HuH-7 (cell line): ENCODE data around the gene PRR15L.
A peak's percentile ranks its signal among the peaks of the same experiment; 100 is the strongest.

Experiments
- DNase-seq: peaks from one replicate; pipeline ENCODE4 v3.0.0; 2011; ENCODE audit warnings: low spot score

The PRR15L gene

GRCh38 chr17:47959825-47960655 lies 2.4 kb upstream of the PRR15L start:
- no peak for DNase-seq

- DNase-seq: no peak
Measured at GRCh38 chr17:47956791-47957590, 692 bp downstream of the PRR15L start.

- DNase-seq: no peak
Measured at GRCh38 chr17:47955497-47956461, 1.9 kb downstream of the PRR15L start.

- no peak for DNase-seq
Measured at GRCh38 chr17:47953909-47954308, 3.8 kb downstream of the PRR15L start.

- no peak for DNase-seq
Measured at GRCh38 chr17:47952171-47953021, 5.3 kb downstream of the PRR15L start.

GRCh38 chr17:47950448-47950847 lies 7.2 kb downstream of the PRR15L start:
- no peak for DNase-seq

- DNase-seq: no peak
Measured at GRCh38 chr17:47949946-47950345, 7.7 kb downstream of the PRR15L start.

- peak; percentile 81 for DNase-seq
Measured at GRCh38 chr17:47949197-47949759, 8.4 kb downstream of the PRR15L start.

- no peak for DNase-seq
Measured at GRCh38 chr17:47948706-47949196, 8.9 kb downstream of the PRR15L start.

- peak; percentile 89 for DNase-seq
Measured at GRCh38 chr17:47946929-47947397, 10.7 kb downstream of the PRR15L start.

GRCh38 chr17:47946516-47946915 lies 11.2 kb downstream of the PRR15L start:
- no peak for DNase-seq

- no peak for DNase-seq
Measured at GRCh38 chr17:47945529-47946508, 11.9 kb downstream of the PRR15L start.

GRCh38 chr17:47945080-47945479 lies 12.6 kb downstream of the PRR15L start:
- no peak for DNase-seq

GRCh38 chr17:47942568-47942967 lies 15.1 kb downstream of the PRR15L start:
- DNase-seq: no peak

- DNase-seq: no peak
Measured at GRCh38 chr17:47942096-47942510, 15.6 kb downstream of the PRR15L start.

- peak; percentile 99 for DNase-seq
Measured at GRCh38 chr17:47941246-47942095, 16.2 kb downstream of the PRR15L start, which contains the start of gene PNPO. TSS of gene PNPO (plus strand) at chr17:47941571. CDS start at chr17:47941676, 105 bp downstream.

GRCh38 chr17:47937941-47938340 lies 19.7 kb downstream of the PRR15L start:
- no peak for DNase-seq

GRCh38 chr17:47935961-47936360 lies 21.7 kb downstream of the PRR15L start:
- no peak for DNase-seq
